GM19438 (cell line): ENCODE data around the gene ARMH3.

Source experiments
- ATAC-seq: cut with Tn5 transposase; IDR thresholded peaks from one replicate; pipeline ENCODE4 v1.9.1; 2021; ENCODE audit warnings: low read depth; ENCODE audit not compliant: unreplicated experiment

ARMH3 gene

GRCh38 chr10:101816376-101816775, 239.6 kb downstream of the ARMH3 start:
- ATAC-seq = no peak

- no peak for ATAC-seq
Observed at GRCh38 chr10:101814466-101815071, 241.4 kb downstream of the ARMH3 start.

GRCh38 chr10:101812606-101813005, 243.4 kb downstream of the ARMH3 start:
- no peak for ATAC-seq

GRCh38 chr10:101807158-101807557, 248.8 kb downstream of the ARMH3 start:
- ATAC-seq = no peak

- no peak for ATAC-seq
Observed at GRCh38 chr10:101803511-101803910, 252.5 kb downstream of the ARMH3 start.

- ATAC-seq = no peak
Observed at GRCh38 chr10:101797403-101798059, 258.4 kb downstream of the ARMH3 start.
